Nephron (organoid): ENCODE data around the gene MLH3.
A peak's percentile ranks its signal among the peaks of the same experiment; 100 is the strongest.

Experiments
- H3K27ac Mint-ChIP-seq, 3 experiments: 2 replicates each; pipeline ENCODE4 v1.8.0; 2020; ENCODE audit warnings: mixed read lengths in 3 of 3, mild to moderate bottlenecking in 2 of 3, moderate library complexity in 1 of 3
- H3K27me3 Mint-ChIP-seq: 2 replicates; pipeline ENCODE4 v1.8.0; 2021; ENCODE audit warnings: low read depth, mild to moderate bottlenecking, moderate library complexity, mixed read lengths
- H3K36me3 Mint-ChIP-seq: 2 replicates; pipeline ENCODE4 v1.8.0; 2020; ENCODE audit warnings: low read depth, mixed read lengths
- H3K4me1 Mint-ChIP-seq: 2 replicates; pipeline ENCODE4 v1.8.0; 2020; ENCODE audit warnings: mixed read lengths
- H3K4me3 Mint-ChIP-seq, 3 experiments: 2 replicates each; pipeline ENCODE4 v1.8.0; 2020; ENCODE audit warnings: mild to moderate bottlenecking in 3 of 3, mixed read lengths in 3 of 3, moderate library complexity in 2 of 3
- H3K9me3 Mint-ChIP-seq: 2 replicates; pipeline ENCODE4 v1.8.0; 2020; ENCODE audit warnings: mixed read lengths
- CTCF ChIP-seq, 3 experiments: fragments of 200-600 bp; sonication (generic); IDR thresholded peaks; one replicate each; pipeline ENCODE4 v1.5.0; 2021; ENCODE audit warnings: antibody characterized with exemption in 3 of 3; ENCODE audit not compliant: unreplicated experiment in 3 of 3

MLH3 gene

GRCh38 chr14:75013290-75013689 lies 38.0 kb downstream of the MLH3 start:
- H3K27me3 Mint-ChIP-seq = no peaks in the 10 kb centered on the region
- TF ChIP-seq CTCF (IDR thresholded peaks at IDR 0.05; ENCODE audit: unreplicated experiment in 3 of 3) = no peak
- no peak overlapping the region for H3K27ac Mint-ChIP-seq
- peaks cover 49% of the 10 kb centered on the region for H3K36me3 Mint-ChIP-seq
- H3K4me1 Mint-ChIP-seq = peaks cover 6% of the 10 kb centered on the region
- H3K9me3 Mint-ChIP-seq = no peaks in the 10 kb centered on the region
- no peak overlapping the region for H3K4me3 Mint-ChIP-seq

GRCh38 chr14:75011356-75011994 lies 39.8 kb downstream of the MLH3 start:
- no peaks in the 10 kb centered on the region for H3K9me3 Mint-ChIP-seq
- no peak for TF ChIP-seq CTCF (IDR thresholded peaks at IDR 0.05; ENCODE audit: unreplicated experiment in 3 of 3)
- H3K36me3 Mint-ChIP-seq = peaks cover 61% of the 10 kb centered on the region
- no peak overlapping the region for H3K4me3 Mint-ChIP-seq
- peaks cover 6% of the 10 kb centered on the region for H3K4me1 Mint-ChIP-seq
- no peaks in the 10 kb centered on the region for H3K27me3 Mint-ChIP-seq
- peak overlapping the region in 2 of 3 experiments; percentile 34 to 60 for H3K27ac Mint-ChIP-seq

GRCh38 chr14:75010472-75011093 lies 40.7 kb downstream of the MLH3 start:
- Mint-ChIP-seq H3K9me3 (no peaks in the 10 kb centered on the region), H3K4me3 (no peak overlapping the region), H3K27ac (no peak overlapping the region), H3K27me3 (no peaks in the 10 kb centered on the region), H3K36me3 (peaks cover 64% of the 10 kb centered on the region), H3K4me1 (peaks cover 11% of the 10 kb centered on the region)
- no peak for TF ChIP-seq CTCF (IDR thresholded peaks at IDR 0.05; ENCODE audit: unreplicated experiment in 3 of 3)

GRCh38 chr14:75009176-75009575 lies 42.1 kb downstream of the MLH3 start:
- peaks cover 64% of the 10 kb centered on the region for H3K36me3 Mint-ChIP-seq
- no peaks in the 10 kb centered on the region for H3K27me3 Mint-ChIP-seq
- H3K4me3 Mint-ChIP-seq = no peak overlapping the region
- H3K9me3 Mint-ChIP-seq = no peaks in the 10 kb centered on the region
- H3K4me1 Mint-ChIP-seq = peaks cover 22% of the 10 kb centered on the region
- no peak for TF ChIP-seq CTCF (IDR thresholded peaks at IDR 0.05; ENCODE audit: unreplicated experiment in 3 of 3)
- no peak overlapping the region for H3K27ac Mint-ChIP-seq

GRCh38 chr14:75005357-75005756 lies 45.9 kb downstream of the MLH3 start:
- Mint-ChIP-seq H3K4me1 (peaks cover 35% of the 10 kb centered on the region), H3K4me3 (peak overlapping the region; percentile 36 to 62 (median 59)), H3K36me3 (peaks cover 50% of the 10 kb centered on the region), H3K27ac (no peak overlapping the region), H3K9me3 (peaks cover 7% of the 10 kb centered on the region), H3K27me3 (no peaks in the 10 kb centered on the region)
- TF ChIP-seq CTCF (IDR thresholded peaks at IDR 0.05; ENCODE audit: unreplicated experiment in 3 of 3) = no peak
